ENCODE measurements around the gene WDR45. TPM values are rescaled to one million over a fixed set of nuclear protein-coding genes. Genes with fewer than 3 reads are reported as not detected.

Gene WDR45
- total and polyA plus RNA-seq, 7 experiments from 2014 or later = 38.3 to 115 (median 76.7) TPM

DNA sequence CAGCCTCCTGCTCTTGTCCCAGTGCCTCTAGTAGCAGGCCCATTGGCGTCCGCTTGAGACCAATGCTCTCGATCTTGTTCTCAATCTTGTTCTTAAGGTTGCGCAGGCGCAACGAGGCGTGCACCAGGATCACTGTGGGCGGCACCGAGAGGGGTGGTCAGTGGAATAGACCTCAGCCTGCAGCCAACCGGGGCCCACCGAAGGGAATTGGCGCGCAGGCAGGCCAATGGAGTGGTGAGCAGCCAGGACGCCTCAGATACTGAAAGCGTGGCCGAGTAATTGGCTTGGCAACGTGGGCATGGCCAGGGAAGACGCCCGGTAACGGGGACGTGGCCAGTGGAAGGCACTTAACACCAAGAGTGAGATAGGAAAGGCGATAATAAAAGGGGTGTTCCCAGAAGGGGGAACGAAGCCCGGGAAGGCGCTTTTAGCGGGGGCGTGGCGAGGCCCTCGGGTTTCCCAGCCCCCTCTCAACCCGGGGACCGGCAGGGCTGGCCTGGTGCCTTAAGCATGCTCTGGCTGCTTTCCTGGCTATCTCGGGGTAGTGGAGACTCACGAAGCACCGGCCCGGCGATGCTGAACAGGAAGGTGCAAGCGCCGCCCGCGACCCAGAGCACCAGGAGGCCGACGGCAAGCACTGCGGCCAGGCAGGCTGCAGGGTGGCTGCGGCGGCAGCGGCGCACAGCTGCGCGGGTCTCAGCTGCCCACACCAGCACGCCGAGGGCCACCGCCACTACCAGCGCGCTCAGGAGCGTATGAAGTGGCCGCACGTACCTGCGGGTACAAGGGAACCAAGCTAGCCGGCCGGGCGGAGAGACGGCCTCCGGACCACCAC is 7.6 kb downstream of the WDR45 start:
- Mint-ChIP-seq H3K27me3 (no peaks in the 10 kb centered on the region), H3K27ac (peak overlapping the region in 1 of 9 donors; percentile 14), H3K9me3 (peaks cover 0 to 3% (median 0%) of the 10 kb centered on the region in 11 donors), H3K36me3 (peaks cover 0 to 21% (median 0%) of the 10 kb centered on the region in 5 donors), H3K4me3 (peak overlapping the region in 5 of 10 donors; percentile 23 to 59 (median 33)), H3K4me1 (peaks cover 4 to 20% (median 12%) of the 10 kb centered on the region in 7 donors)
- ChIA-PET POLR2A (no interaction called here), CTCF (no interaction called here)
- Histone ChIP-seq H3K9me3 (ENCODE audit: control insufficient read depth in 2 of 3, low read length in 3 of 3) (no peaks in the 10 kb centered on the region), H3K36me3 (ENCODE audit: control insufficient read depth in 2 of 3, insufficient read depth in 3 of 3, low read length in 3 of 3) (peaks cover 0 to 6% (median 0%) of the 10 kb centered on the region in 3 experiments), H3K4me3 (ENCODE audit: low read length) (no peak overlapping the region), H3K27ac (ENCODE audit: low read depth, low read length) (no peak overlapping the region), H3K27me3 (ENCODE audit: control insufficient read depth in 2 of 2, insufficient read depth in 2 of 2, low read length in 2 of 2) (no peaks in the 10 kb centered on the region), H3K4me1 (ENCODE audit: control insufficient read depth in 2 of 2, insufficient read depth in 2 of 2, low read length in 2 of 2) (peaks cover 4 to 10% of the 10 kb centered on the region in 2 donors)
- intact Hi-C loops (cut with micrococcal nuclease) = loop anchor here (2.0 to 10.0 kb wide), 4 partner anchors 17 to 193 kb away; partner anchors contain the start of genes FOXP3 (in 1 of the 2), GRIPAP1 (in 1 of the 2), MAGIX (in 1 of the 2) and PPP1R3F (in 1 of the 2)
- DNase-seq = no peak
- no peak for ATAC-seq

DNA sequence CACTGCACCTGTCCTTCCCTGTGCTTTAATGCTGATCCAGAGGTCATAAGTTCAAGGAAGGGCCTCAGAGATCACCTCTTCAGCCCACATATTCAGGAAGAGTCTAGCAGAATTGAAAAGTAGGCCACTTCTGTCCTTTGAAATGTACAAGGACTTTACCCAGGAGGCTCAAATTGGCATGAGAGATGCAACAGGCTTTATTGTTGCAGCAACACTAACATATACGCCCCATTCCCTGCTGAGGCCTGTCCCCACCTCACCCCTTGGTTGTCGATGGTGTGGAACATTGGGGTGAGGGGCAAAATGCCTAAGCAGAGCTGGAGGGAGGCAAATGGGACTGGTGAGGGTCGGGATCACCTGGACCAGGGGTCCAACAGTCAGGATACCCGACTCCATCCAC is 8.7 kb downstream of the WDR45 start:
- H3K36me3 Mint-ChIP-seq = peaks cover 0 to 21% (median 0%) of the 10 kb centered on the region in 5 donors
- peak overlapping the region in 2 of 10 donors; percentile 16 to 52 for H3K4me3 Mint-ChIP-seq
- CTCF ChIA-PET = no interaction called here
- peaks cover 4 to 20% (median 12%) of the 10 kb centered on the region in 7 donors for H3K4me1 Mint-ChIP-seq
- Histone ChIP-seq H3K27ac (ENCODE audit: low read depth, low read length) (no peak overlapping the region), H3K36me3 (ENCODE audit: control insufficient read depth in 2 of 3, insufficient read depth in 3 of 3, low read length in 3 of 3) (peaks cover 0 to 5% (median 0%) of the 10 kb centered on the region in 3 experiments), H3K4me1 (ENCODE audit: control insufficient read depth in 2 of 2, insufficient read depth in 2 of 2, low read length in 2 of 2) (peaks cover 4 to 10% of the 10 kb centered on the region in 2 donors), H3K27me3 (ENCODE audit: control insufficient read depth in 2 of 2, insufficient read depth in 2 of 2, low read length in 2 of 2) (no peaks in the 10 kb centered on the region), H3K4me3 (ENCODE audit: low read length) (no peak overlapping the region), H3K9me3 (ENCODE audit: control insufficient read depth in 2 of 3, low read length in 3 of 3) (no peaks in the 10 kb centered on the region)
- no peaks in the 10 kb centered on the region for H3K27me3 Mint-ChIP-seq
- intact Hi-C loops (cut with micrococcal nuclease) = loop anchor here in 1 of 2 donors (10.0 kb wide), 2 partner anchors 94 to 194 kb away; partner anchors contain the start of genes FOXP3, MAGIX and PPP1R3F
- DNase-seq (no peak), ATAC-seq (no peak)
- H3K27ac Mint-ChIP-seq = peak overlapping the region in 3 of 9 donors; percentile 3 to 59 (median 22)
- H3K9me3 Mint-ChIP-seq = peaks cover 0 to 3% (median 0%) of the 10 kb centered on the region in 11 donors
- POLR2A ChIA-PET = interaction anchor here (0.5 to 1.1 kb wide), 2 partner anchors 9 to 12 kb away, joined by 3 read pairs; partner anchors contain the start of gene WDR45

DNA sequence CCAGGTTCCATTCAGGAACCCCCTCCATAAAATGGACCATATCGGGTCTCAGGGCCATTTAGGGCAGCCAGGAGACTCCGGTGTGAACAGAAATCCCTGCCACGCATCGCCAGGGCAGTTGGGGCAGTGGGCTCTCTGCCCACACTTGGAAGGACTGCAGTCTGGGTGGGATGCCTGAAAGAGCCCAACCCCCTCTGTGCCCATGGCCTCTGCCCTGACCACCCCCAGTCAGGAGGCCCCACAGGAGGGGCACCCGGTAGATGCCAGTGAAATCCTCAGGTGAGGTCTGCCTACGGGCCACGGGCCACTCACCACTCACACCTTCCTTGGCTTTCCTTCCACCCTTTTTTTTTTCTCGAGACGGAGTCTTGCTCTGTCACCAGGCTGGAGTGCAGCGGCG is 10.6 kb downstream of the WDR45 start:
- peaks cover under 1 to 10% of the 10 kb centered on the region in 2 donors for H3K4me1 ChIP-seq (ENCODE audit: control insufficient read depth in 2 of 2, insufficient read depth in 2 of 2, low read length in 2 of 2)
- ATAC-seq (no peak), DNase-seq (no peak)
- no peaks in the 10 kb centered on the region for H3K27me3 ChIP-seq (ENCODE audit: control insufficient read depth in 2 of 2, insufficient read depth in 2 of 2, low read length in 2 of 2)
- Mint-ChIP-seq H3K36me3 (peaks cover 0 to 14% (median 0%) of the 10 kb centered on the region in 5 donors), H3K27ac (no peak overlapping the region), H3K9me3 (peaks cover 0 to 3% (median 0%) of the 10 kb centered on the region in 11 donors), H3K4me3 (no peak overlapping the region), H3K4me1 (peaks cover 4 to 14% (median 11%) of the 10 kb centered on the region in 7 donors), H3K27me3 (no peaks in the 10 kb centered on the region)
- ChIA-PET POLR2A (no interaction called here), CTCF (no interaction called here)
- peaks cover 0 to 7% (median 0%) of the 10 kb centered on the region in 3 experiments for H3K36me3 ChIP-seq (ENCODE audit: control insufficient read depth in 2 of 3, insufficient read depth in 3 of 3, low read length in 3 of 3)
- H3K4me3 ChIP-seq (ENCODE audit: low read length) = no peak overlapping the region
- H3K9me3 ChIP-seq (ENCODE audit: control insufficient read depth in 2 of 3, low read length in 3 of 3) = no peaks in the 10 kb centered on the region
- H3K27ac ChIP-seq (ENCODE audit: low read depth, low read length) = no peak overlapping the region
- intact Hi-C loops (cut with micrococcal nuclease) = no loop called here

DNA sequence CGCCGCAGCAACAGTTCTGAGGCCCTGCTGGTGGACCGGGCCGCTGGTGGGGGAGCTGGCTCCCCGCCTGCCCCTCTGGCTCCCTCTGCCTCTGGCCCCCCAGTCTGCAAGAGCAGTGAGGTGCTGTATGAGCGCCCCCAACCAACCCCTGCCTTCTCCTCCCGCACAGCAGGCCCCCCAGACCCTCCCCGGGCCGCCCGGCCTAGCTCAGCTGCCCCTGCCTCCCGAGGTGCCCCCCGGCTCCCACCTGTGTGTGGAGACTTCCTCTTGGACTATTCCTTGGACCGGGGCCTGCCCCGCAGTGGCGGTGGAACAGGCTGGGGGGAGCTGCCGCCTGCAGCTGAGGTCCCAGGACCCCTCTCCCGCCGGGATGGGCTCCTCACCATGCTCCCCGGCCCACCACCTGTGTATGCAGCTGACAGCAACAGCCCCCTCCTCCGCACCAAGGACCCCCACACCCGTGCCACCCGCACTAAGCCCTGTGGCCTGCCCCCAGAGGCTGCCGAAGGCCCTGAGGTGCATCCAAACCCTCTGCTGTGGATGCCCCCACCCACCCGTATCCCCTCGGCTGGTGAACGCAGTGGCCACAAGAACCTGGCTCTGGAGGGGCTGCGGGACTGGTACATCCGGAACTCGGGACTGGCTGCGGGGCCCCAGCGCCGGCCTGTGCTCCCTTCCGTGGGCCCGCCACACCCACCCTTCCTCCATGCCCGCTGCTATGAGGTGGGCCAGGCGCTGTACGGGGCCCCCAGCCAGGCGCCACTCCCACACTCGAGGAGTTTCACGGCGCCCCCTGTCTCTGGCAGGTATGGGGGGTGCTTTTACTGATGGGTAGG is 12.2 kb downstream of the WDR45 start:
- ATAC-seq (no peak), DNase-seq (no peak)
- peaks cover 0 to 6% (median 0%) of the 10 kb centered on the region in 5 donors for H3K36me3 Mint-ChIP-seq
- H3K9me3 ChIP-seq (ENCODE audit: control insufficient read depth in 2 of 3, low read length in 3 of 3) = no peaks in the 10 kb centered on the region
- H3K4me1 ChIP-seq (ENCODE audit: control insufficient read depth in 2 of 2, insufficient read depth in 2 of 2, low read length in 2 of 2) = peaks cover 0 to 1% of the 10 kb centered on the region in 2 donors
- H3K27ac Mint-ChIP-seq = peak overlapping the region in 1 of 9 donors; percentile 59
- intact Hi-C loops (cut with micrococcal nuclease) = no loop called here
- H3K27me3 Mint-ChIP-seq = no peaks in the 10 kb centered on the region
- no peak overlapping the region for H3K4me3 ChIP-seq (ENCODE audit: low read length)
- no peaks in the 10 kb centered on the region for H3K9me3 Mint-ChIP-seq
- ChIA-PET CTCF (no interaction called here), POLR2A (interaction anchor here (2.0 kb wide), 1 partner anchor 12 kb away, joined by 5 read pairs; the partner anchor contains the start of gene WDR45)
- H3K4me1 Mint-ChIP-seq = peaks cover 0 to 4% (median 0%) of the 10 kb centered on the region in 7 donors
- H3K36me3 ChIP-seq (ENCODE audit: control insufficient read depth in 2 of 3, insufficient read depth in 3 of 3, low read length in 3 of 3) = peaks cover 0 to 9% (median 0%) of the 10 kb centered on the region in 3 experiments
- no peaks in the 10 kb centered on the region for H3K27me3 ChIP-seq (ENCODE audit: control insufficient read depth in 2 of 2, insufficient read depth in 2 of 2, low read length in 2 of 2)
- no peak overlapping the region for H3K4me3 Mint-ChIP-seq
- H3K27ac ChIP-seq (ENCODE audit: low read depth, low read length) = no peak overlapping the region

DNA sequence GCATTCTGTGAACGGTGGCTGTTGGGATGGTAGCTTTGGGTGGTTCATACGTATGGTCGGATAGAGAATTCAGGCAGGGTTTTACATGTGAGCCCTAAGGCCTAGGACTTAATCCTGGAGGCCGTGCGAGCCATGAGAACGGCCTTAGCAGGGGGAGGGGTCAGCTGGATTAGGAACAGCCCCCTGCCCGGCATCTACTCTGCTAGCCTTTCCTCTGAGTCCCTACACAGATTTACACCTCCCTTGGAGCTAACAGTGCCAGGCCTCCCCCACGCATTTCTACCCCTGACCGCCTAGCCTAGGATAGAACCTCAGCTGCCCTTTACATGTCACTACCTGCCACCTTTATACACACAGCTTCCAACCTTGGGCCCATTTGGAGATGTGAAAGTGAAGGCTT is 13.0 kb downstream of the WDR45 start:
- Mint-ChIP-seq H3K36me3 (peaks cover 0 to 6% (median 0%) of the 10 kb centered on the region in 5 donors), H3K27me3 (no peaks in the 10 kb centered on the region), H3K27ac (no peak overlapping the region), H3K4me1 (peaks cover 0 to under 1% (median 0%) of the 10 kb centered on the region in 7 donors), H3K9me3 (no peaks in the 10 kb centered on the region), H3K4me3 (no peak overlapping the region)
- DNase-seq (no peak), ATAC-seq (no peak)
- POLR2A ChIA-PET = interaction anchor here (2.0 kb wide), 1 partner anchor 13 kb away, joined by 5 read pairs; the partner anchor contains the start of gene WDR45
- CTCF ChIA-PET = no interaction called here
- Histone ChIP-seq H3K9me3 (ENCODE audit: control insufficient read depth in 2 of 3, low read length in 3 of 3) (no peaks in the 10 kb centered on the region), H3K4me3 (ENCODE audit: low read length) (no peak overlapping the region), H3K4me1 (ENCODE audit: control insufficient read depth in 2 of 2, insufficient read depth in 2 of 2, low read length in 2 of 2) (no peaks in the 10 kb centered on the region), H3K36me3 (ENCODE audit: control insufficient read depth in 2 of 3, insufficient read depth in 3 of 3, low read length in 3 of 3) (peaks cover 0 to 13% (median 0%) of the 10 kb centered on the region in 3 experiments), H3K27me3 (ENCODE audit: control insufficient read depth in 2 of 2, insufficient read depth in 2 of 2, low read length in 2 of 2) (no peaks in the 10 kb centered on the region), H3K27ac (ENCODE audit: low read depth, low read length) (no peak overlapping the region)
- intact Hi-C loops (cut with micrococcal nuclease) = no loop called here

DNA sequence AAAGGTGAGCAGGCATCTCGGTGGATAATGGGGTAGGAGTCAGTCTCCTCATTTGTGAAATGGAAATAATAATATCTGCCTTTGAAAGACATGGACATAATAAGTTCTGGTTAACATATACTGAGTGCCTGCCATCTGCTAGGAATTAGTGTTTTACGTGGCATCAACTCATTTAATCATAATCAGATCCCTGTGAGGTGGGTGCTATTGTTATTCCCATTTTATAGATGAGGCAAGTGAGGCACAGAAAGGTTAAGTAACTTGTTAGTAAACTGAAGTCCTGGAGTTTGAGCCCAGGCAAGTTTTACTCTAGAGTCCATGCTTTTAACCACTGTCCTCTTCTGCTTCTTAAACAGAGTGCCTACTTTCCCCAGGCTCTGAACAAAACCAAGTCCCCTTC is 13.4 kb downstream of the WDR45 start:
- intact Hi-C loops (cut with micrococcal nuclease) = no loop called here
- Mint-ChIP-seq H3K4me1 (no peaks in the 10 kb centered on the region), H3K4me3 (no peak overlapping the region), H3K36me3 (peaks cover 0 to 5% (median 0%) of the 10 kb centered on the region in 5 donors), H3K9me3 (no peaks in the 10 kb centered on the region), H3K27ac (no peak overlapping the region), H3K27me3 (no peaks in the 10 kb centered on the region)
- Histone ChIP-seq H3K27ac (ENCODE audit: low read depth, low read length) (no peak overlapping the region), H3K36me3 (ENCODE audit: control insufficient read depth in 2 of 3, insufficient read depth in 3 of 3, low read length in 3 of 3) (peaks cover 0 to 13% (median 0%) of the 10 kb centered on the region in 3 experiments), H3K4me1 (ENCODE audit: control insufficient read depth in 2 of 2, insufficient read depth in 2 of 2, low read length in 2 of 2) (no peaks in the 10 kb centered on the region), H3K9me3 (ENCODE audit: control insufficient read depth in 2 of 3, low read length in 3 of 3) (no peaks in the 10 kb centered on the region), H3K27me3 (ENCODE audit: control insufficient read depth in 2 of 2, insufficient read depth in 2 of 2, low read length in 2 of 2) (no peaks in the 10 kb centered on the region), H3K4me3 (ENCODE audit: low read length) (no peak overlapping the region)
- POLR2A ChIA-PET = interaction anchor here (2.0 kb wide), 1 partner anchor 13 kb away, joined by 5 read pairs; the partner anchor contains the start of gene WDR45
- ATAC-seq = no peak
- no peak for DNase-seq
- CTCF ChIA-PET = no interaction called here

Measured in naive thymus-derived CD4-positive, alpha-beta T cell (primary cell).